IMR-90 (cell line): ENCODE data around the gene KIAA0825. TPM values are rescaled to one million over a fixed set of nuclear protein-coding genes. Genes with fewer than 3 reads are reported as not detected.

Source experiments
- ATAC-seq: fragments of 200-7000 bp; cut with Tn5 transposase; 2 replicates; pipeline ENCODE4 v1.9.1; 2020; ENCODE audit warnings: low read depth, mild to moderate bottlenecking, moderate library complexity
- BruUV-seq: library from RNA; stranded (reverse); fragments of 400-500 nt; replicated peaks from 2 replicates; lab custom pipeline; 2021; lab: Mats Ljungman, UMichigan
- CTCF ChIA-PET: fragments of 300-600 bp; formaldehyde crosslinking; extraction: SDS; loops from one replicate; lab custom pipeline; 2021; ENCODE audit warnings: antibody characterized with exemption; lab: Yijun Ruan, JAX
- POLR2A ChIA-PET: fragments of 300-600 bp; sonication (Branson Sonifier 250); formaldehyde crosslinking; loops from one replicate; lab custom pipeline; 2022; ENCODE audit warnings: antibody characterized with exemption; ENCODE audit not compliant: unreplicated experiment; lab: Charles Lee
- DNase-seq: peaks from one replicate; pipeline ENCODE4 v3.0.0; 2013
- H2AFZ ChIP-seq: replicated peaks from 2 replicates; pipeline ENCODE3; 2013; ENCODE audit warnings: low read length, mild to moderate bottlenecking; ENCODE audit not compliant: poor library complexity
- H2AK5ac ChIP-seq: 2 replicates; pipeline ENCODE4 v1.6.1; 2013; ENCODE audit warnings: low read depth, low read length, inconsistent platforms
- H2AK9ac ChIP-seq: replicated peaks from 2 replicates; pipeline ENCODE3; 2013; ENCODE audit warnings: mild to moderate bottlenecking, low read depth, low read length, moderate library complexity; ENCODE audit not compliant: poor library complexity
- H2BK120ac ChIP-seq: 2 replicates; pipeline ENCODE4 v1.6.1; 2013; ENCODE audit warnings: low read depth, low read length, inconsistent platforms
- H2BK15ac ChIP-seq: 3 replicates; pipeline ENCODE4 v1.6.1; 2013; ENCODE audit warnings: low read depth, low read length, inconsistent platforms
- H2BK20ac ChIP-seq: 2 replicates; pipeline ENCODE4 v1.6.1; 2013; ENCODE audit warnings: low read depth, mild to moderate bottlenecking, inconsistent platforms, low read length, moderate library complexity
- H2BK5ac ChIP-seq: 2 replicates; pipeline ENCODE4 v1.6.1; 2013; ENCODE audit warnings: mild to moderate bottlenecking, low read depth, low read length, inconsistent platforms; ENCODE audit not compliant: poor library complexity, severe bottlenecking
- H3K14ac ChIP-seq: replicated peaks from 2 replicates; pipeline ENCODE4 v1.6.1; 2013; ENCODE audit warnings: low read depth, low read length, inconsistent platforms
- H3K18ac ChIP-seq: 2 replicates; pipeline ENCODE4 v1.6.1; 2013; ENCODE audit warnings: low read depth, low read length, control low read depth
- H3K23ac ChIP-seq: 2 replicates; pipeline ENCODE4 v1.6.1; 2013; ENCODE audit warnings: low read depth, low read length, inconsistent platforms
- H3K27ac ChIP-seq: 2 replicates; pipeline ENCODE4 v1.5.1; 2013; ENCODE audit warnings: mild to moderate bottlenecking, control low read depth, low read length; ENCODE audit not compliant: insufficient read depth
- H3K27me3 ChIP-seq: 2 replicates; pipeline ENCODE4 v1.6.1; 2013; ENCODE audit warnings: low read length; ENCODE audit not compliant: control insufficient read depth, insufficient read depth
- H3K36me3 ChIP-seq: 2 replicates; pipeline ENCODE4 v1.6.1; 2013; ENCODE audit warnings: low read length, mixed read lengths; ENCODE audit not compliant: control insufficient read depth, insufficient read depth
- H3K4ac ChIP-seq: 2 replicates; pipeline ENCODE4 v1.6.1; 2013; ENCODE audit warnings: low read depth, low read length, inconsistent platforms
- H3K4me1 ChIP-seq: 2 replicates; pipeline ENCODE4 v1.6.1; 2013; ENCODE audit warnings: low read length, mixed read lengths; ENCODE audit not compliant: control insufficient read depth, insufficient read depth
- H3K4me2 ChIP-seq: 2 replicates; pipeline ENCODE4 v1.6.1; 2013; ENCODE audit warnings: low read depth, mild to moderate bottlenecking, control low read depth, low read length, moderate library complexity
- H3K4me3 ChIP-seq: 2 replicates; pipeline ENCODE4 v1.5.1; 2013; ENCODE audit warnings: low read depth, mild to moderate bottlenecking, control low read depth, low read length, moderate library complexity; ENCODE audit not compliant: insufficient read depth
- H3K56ac ChIP-seq: 2 replicates; pipeline ENCODE4 v1.6.1; 2013; ENCODE audit warnings: low read length, inconsistent platforms; ENCODE audit not compliant: insufficient read depth; ENCODE audit errors: extremely low read depth
- H3K79me1 ChIP-seq, 2 experiments: 2 replicates each; pipeline ENCODE4 v1.6.1; 2013; ENCODE audit warnings: low read length in 2 of 2, inconsistent platforms in 1 of 2, low read depth in 1 of 2
- H3K9ac ChIP-seq: 2 replicates; pipeline ENCODE4 v1.6.1; 2013; ENCODE audit warnings: low read depth, low read length, control low read depth
- H3K9me1 ChIP-seq: 2 replicates; pipeline ENCODE4 v1.6.1; 2013; ENCODE audit warnings: low read length, inconsistent platforms; ENCODE audit not compliant: insufficient read depth
- H3K9me3 ChIP-seq: 2 replicates; pipeline ENCODE4 v1.6.1; 2013; ENCODE audit warnings: low read length; ENCODE audit not compliant: control insufficient read depth, insufficient read depth
- H4K20me1 ChIP-seq: 2 replicates; pipeline ENCODE4 v1.6.1; 2013; ENCODE audit warnings: low read length, inconsistent platforms; ENCODE audit not compliant: insufficient read depth
- H4K5ac ChIP-seq: 2 replicates; pipeline ENCODE4 v1.6.1; 2013; ENCODE audit warnings: mild to moderate bottlenecking, low read depth, low read length, control low read depth
- H4K8ac ChIP-seq, 2 experiments: 2 replicates each; pipeline ENCODE4 v1.6.1; 2013; ENCODE audit warnings: low read depth in 2 of 2, low read length in 2 of 2, control low read depth in 1 of 2, inconsistent platforms in 1 of 2
- H4K91ac ChIP-seq: 2 replicates; pipeline ENCODE4 v1.6.1; 2013; ENCODE audit warnings: low read depth, low read length, inconsistent platforms; ENCODE audit not compliant: insufficient read depth
- BHLHE40 ChIP-seq: fragments of 150-350 bp; IDR thresholded peaks from 2 replicates; pipeline ENCODE4 v1.6.1; 2016; ENCODE audit warnings: mild to moderate bottlenecking, low read depth, low read length
- CEBPB ChIP-seq: IDR thresholded peaks from 2 replicates; pipeline ENCODE4 v1.6.1; 2012; ENCODE audit warnings: low read depth, low read length, improper control_type of control experiment
- CHD1 ChIP-seq: IDR thresholded peaks from 2 replicates; pipeline ENCODE4 v1.6.1; 2012; ENCODE audit warnings: low read depth, low read length, improper control_type of control experiment
- FOS ChIP-seq: fragments of 150-350 bp; IDR thresholded peaks from 2 replicates; pipeline ENCODE4 v1.6.1; 2016; ENCODE audit warnings: low read depth, low read length
- MAFK ChIP-seq: IDR thresholded peaks from 2 replicates; pipeline ENCODE4 v1.6.1; 2012; ENCODE audit warnings: low read depth, low read length, improper control_type of control experiment
- MAZ ChIP-seq: IDR thresholded peaks from 2 replicates; pipeline ENCODE4 v1.6.1; 2012; ENCODE audit warnings: low read depth, mild to moderate bottlenecking, low read length, improper control_type of control experiment, moderate library complexity, borderline replicate concordance
- NFE2L2 ChIP-seq: fragments of 150-350 bp; IDR thresholded peaks from 2 replicates; pipeline ENCODE4 v1.6.1; 2016; ENCODE audit warnings: low read depth, mild to moderate bottlenecking, low read length
- RAD21 ChIP-seq: IDR thresholded peaks from 2 replicates; pipeline ENCODE4 v1.6.1; 2012; ENCODE audit warnings: low read length, improper control_type of control experiment
- RCOR1 ChIP-seq: IDR thresholded peaks from 2 replicates; pipeline ENCODE4 v1.6.1; 2012; ENCODE audit warnings: mild to moderate bottlenecking, low read length, improper control_type of control experiment; ENCODE audit not compliant: insufficient replicate concordance
- RFX5 ChIP-seq: IDR thresholded peaks from 2 replicates; pipeline ENCODE4 v1.8.0; 2012; ENCODE audit warnings: low read depth, mild to moderate bottlenecking, low read length, moderate library complexity
- WGBS, 2 experiments: methylation state at CpG; one replicate each; pipeline versions ENCODE4 v1.1.5 to v1.1.7; 2013; ENCODE audit warnings: missing lambda C conversion rate in 2 of 2; ENCODE audit not compliant: insufficient read length in 1 of 2; ENCODE audit errors: extremely low coverage in 2 of 2; 5-methylcytosine and 5-hydroxymethylcytosine counted together
- dilution Hi-C: fragments of 300-500 bp; cut with HindIII; formaldehyde crosslinking; loops from one replicate; pipeline ENCODE4 v1.14.3; 2018; ENCODE audit warnings: low sequenced_read_pairs; ENCODE audit not compliant: unreplicated experiment
- in situ Hi-C: fragments of 300-500 bp; cut with MboI; formaldehyde crosslinking; loops from 3 replicates; pipeline ENCODE4 v1.14.3; 2019; ENCODE audit warnings: low sequenced_read_pairs, inconsistent platforms, mixed read lengths
- intact Hi-C: fragments of 100-400 bp; cut with micrococcal nuclease; formaldehyde crosslinking; loops from 2 replicates; pipeline ENCODE4 v1.10.0; 2022
- polyA plus RNA-seq, 3 experiments: library from polyadenylated mRNA; depleted of rRNA; stranded (reverse); fragments of >200 nt; gene quantifications; 2 replicates each; pipeline ENCODE4 v1.2.3, GENCODE V29; 2012; ENCODE audit warnings: low replicate concordance in 1 of 3
- total RNA-seq: library from RNA; depleted of rRNA; stranded (reverse); fragments of >200 nt; gene quantifications from 2 replicates; pipeline ENCODE4 v1.2.3, GENCODE V29; 2012
- TF ChIP-seq, protein P1 (sequence below): fragments of 150-350 bp; IDR thresholded peaks from 2 replicates; pipeline ENCODE4 v1.6.1; 2017; ENCODE audit warnings: mild to moderate bottlenecking, antibody characterized with exemption, low read length, low read depth
- TF ChIP-seq, protein P2 (sequence below): conservative IDR thresholded peaks from 2 replicates; pipeline ENCODE4 v1.5.1; 2012; ENCODE audit warnings: mild to moderate bottlenecking, low read depth, low read length, improper control_type of control experiment
- TF ChIP-seq, protein P3 (sequence below): fragments of 150-350 bp; IDR thresholded peaks from 2 replicates; pipeline ENCODE4 v1.6.1; 2016; ENCODE audit warnings: low read depth, mild to moderate bottlenecking, low read length, moderate library complexity, borderline replicate concordance

The KIAA0825 gene
- total and polyA plus RNA-seq, 2 of the 4 experiments (the other 2 are of a cell fraction): 0.46 to 1.8 TPM

DNA sequence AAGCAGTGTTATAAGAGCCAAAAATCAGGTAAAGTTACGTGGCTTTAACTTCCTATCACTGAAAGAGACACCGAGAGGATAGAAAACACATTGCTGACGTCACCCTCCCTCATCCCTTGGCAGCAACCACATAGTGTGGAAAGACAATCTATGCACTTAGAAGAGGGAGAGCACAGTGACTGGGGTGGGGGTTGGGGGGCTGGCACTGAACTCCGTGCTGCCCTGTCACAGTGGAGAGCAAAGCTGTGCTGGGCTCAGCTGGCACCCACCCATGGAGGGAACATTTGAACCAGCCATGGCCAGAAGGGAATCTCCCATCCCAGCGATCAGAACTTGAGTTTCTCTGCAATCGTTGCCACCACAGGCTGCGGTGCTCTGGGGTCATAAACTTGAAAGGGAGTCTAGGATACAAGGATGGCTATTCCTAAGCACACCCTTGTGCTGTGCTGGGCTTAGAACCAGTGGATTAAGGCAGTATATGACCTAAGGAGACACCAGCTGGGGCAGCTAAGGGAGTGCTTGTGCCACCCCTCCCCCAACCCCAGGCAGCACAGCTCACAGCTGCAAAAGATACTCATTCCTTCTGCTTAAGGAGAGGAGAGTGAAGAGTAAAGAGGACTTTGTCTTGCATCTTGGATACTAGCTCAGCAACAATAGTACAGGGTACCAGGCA, 73.4 kb downstream of the KIAA0825 start:
- H3K27ac ChIP-seq: no peak overlapping the region
- H2AK5ac ChIP-seq: no peak overlapping the region

More for the DNA sequence above, 73.4 kb downstream of the KIAA0825 start:
- H3K14ac ChIP-seq: no peak overlapping the region
- H4K91ac ChIP-seq: no peak overlapping the region
- H3K18ac ChIP-seq: no peak overlapping the region
- WGBS, 2 experiments: 100% methylated on average over 1 of the region's 7 CpGs; no CpG with 5 or more reads in 1 of the 2 experiments
- no peaks in the 10 kb centered on the region for H3K27me3 ChIP-seq
- H3K56ac ChIP-seq: no peak overlapping the region
- intact Hi-C loops (no loop called here), in situ Hi-C loops (no loop called here), dilution Hi-C loops (no loop called here)
- H3K9ac ChIP-seq: no peak overlapping the region
- no TSS peak for BruUV-seq
- no peak overlapping the region for H2BK15ac ChIP-seq
- ChIA-PET CTCF (no interaction called here), POLR2A (no interaction called here)
- H2AK9ac ChIP-seq: no peak overlapping the region
- H3K9me1 ChIP-seq: no peaks in the 10 kb centered on the region
- no peak overlapping the region for H3K4me2 ChIP-seq
- H4K20me1 ChIP-seq: no peaks in the 10 kb centered on the region
- H2BK20ac ChIP-seq: no peak overlapping the region
- H3K4me3 ChIP-seq: no peak overlapping the region
- peaks cover 3% of the 10 kb centered on the region; the same call in 1 of the 2 replicates for H3K9me3 ChIP-seq
- H3K23ac ChIP-seq: no peak overlapping the region
- no peak overlapping the region for H2AFZ ChIP-seq
- no peak overlapping the region for H2BK120ac ChIP-seq
- DNase-seq: no peak
- no peak overlapping the region for H2BK5ac ChIP-seq
- ATAC-seq: no peak
- H3K79me1 ChIP-seq: no peaks in the 10 kb centered on the region
- TF ChIP-seq, protein P1, sequence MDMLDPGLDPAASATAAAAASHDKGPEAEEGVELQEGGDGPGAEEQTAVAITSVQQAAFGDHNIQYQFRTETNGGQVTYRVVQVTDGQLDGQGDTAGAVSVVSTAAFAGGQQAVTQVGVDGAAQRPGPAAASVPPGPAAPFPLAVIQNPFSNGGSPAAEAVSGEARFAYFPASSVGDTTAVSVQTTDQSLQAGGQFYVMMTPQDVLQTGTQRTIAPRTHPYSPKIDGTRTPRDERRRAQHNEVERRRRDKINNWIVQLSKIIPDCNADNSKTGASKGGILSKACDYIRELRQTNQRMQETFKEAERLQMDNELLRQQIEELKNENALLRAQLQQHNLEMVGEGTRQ: no peak
- TF ChIP-seq FOS (no peak), NFE2L2 (no peak), MAZ (no peak), RAD21 (no peak), MAFK (no peak), BHLHE40 (no peak), RCOR1 (no peak), CHD1 (no peak), RFX5 (no peak), CEBPB (no peak)
- TF ChIP-seq, protein P2, sequence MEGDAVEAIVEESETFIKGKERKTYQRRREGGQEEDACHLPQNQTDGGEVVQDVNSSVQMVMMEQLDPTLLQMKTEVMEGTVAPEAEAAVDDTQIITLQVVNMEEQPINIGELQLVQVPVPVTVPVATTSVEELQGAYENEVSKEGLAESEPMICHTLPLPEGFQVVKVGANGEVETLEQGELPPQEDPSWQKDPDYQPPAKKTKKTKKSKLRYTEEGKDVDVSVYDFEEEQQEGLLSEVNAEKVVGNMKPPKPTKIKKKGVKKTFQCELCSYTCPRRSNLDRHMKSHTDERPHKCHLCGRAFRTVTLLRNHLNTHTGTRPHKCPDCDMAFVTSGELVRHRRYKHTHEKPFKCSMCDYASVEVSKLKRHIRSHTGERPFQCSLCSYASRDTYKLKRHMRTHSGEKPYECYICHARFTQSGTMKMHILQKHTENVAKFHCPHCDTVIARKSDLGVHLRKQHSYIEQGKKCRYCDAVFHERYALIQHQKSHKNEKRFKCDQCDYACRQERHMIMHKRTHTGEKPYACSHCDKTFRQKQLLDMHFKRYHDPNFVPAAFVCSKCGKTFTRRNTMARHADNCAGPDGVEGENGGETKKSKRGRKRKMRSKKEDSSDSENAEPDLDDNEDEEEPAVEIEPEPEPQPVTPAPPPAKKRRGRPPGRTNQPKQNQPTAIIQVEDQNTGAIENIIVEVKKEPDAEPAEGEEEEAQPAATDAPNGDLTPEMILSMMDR: no peak
- TF ChIP-seq, protein P3, sequence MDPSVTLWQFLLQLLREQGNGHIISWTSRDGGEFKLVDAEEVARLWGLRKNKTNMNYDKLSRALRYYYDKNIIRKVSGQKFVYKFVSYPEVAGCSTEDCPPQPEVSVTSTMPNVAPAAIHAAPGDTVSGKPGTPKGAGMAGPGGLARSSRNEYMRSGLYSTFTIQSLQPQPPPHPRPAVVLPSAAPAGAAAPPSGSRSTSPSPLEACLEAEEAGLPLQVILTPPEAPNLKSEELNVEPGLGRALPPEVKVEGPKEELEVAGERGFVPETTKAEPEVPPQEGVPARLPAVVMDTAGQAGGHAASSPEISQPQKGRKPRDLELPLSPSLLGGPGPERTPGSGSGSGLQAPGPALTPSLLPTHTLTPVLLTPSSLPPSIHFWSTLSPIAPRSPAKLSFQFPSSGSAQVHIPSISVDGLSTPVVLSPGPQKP: no peak
- no peak overlapping the region for H3K4ac ChIP-seq
- H3K4me1 ChIP-seq: no peaks in the 10 kb centered on the region
- no peak overlapping the region for H4K5ac ChIP-seq
- H4K8ac ChIP-seq: no peak overlapping the region
- H3K36me3 ChIP-seq: no peaks in the 10 kb centered on the region
